Stimulated activated CD8-positive, alpha-beta memory T cell treated with anti-CD3 and anti-CD28 coated beads, Interleukin-7, amount 100 ng/mL, for 4 hours (primary cell): ENCODE measurements around the gene APP.

Source experiments
- DNase-seq, 2 donors: peaks; one replicate each; pipeline ENCODE4 v3.0.0-alpha.2; 2020; ENCODE audit warnings: low read depth in 2 of 2

APP gene

GRCh38 chr21:26067836-26068594 lies 102.6 kb downstream of the APP start:
- DNase-seq, result no peak

GRCh38 chr21:26064506-26064905 lies 106.1 kb downstream of the APP start:
- no peak for DNase-seq

- DNase-seq, result no peak
Measured at GRCh38 chr21:26061437-26061836, 109.1 kb downstream of the APP start.

- no peak for DNase-seq
Measured at GRCh38 chr21:26060335-26061115, 110.0 kb downstream of the APP start.

- no peak for DNase-seq
Measured at GRCh38 chr21:26057477-26058170, 112.9 kb downstream of the APP start.

GRCh38 chr21:26055841-26056264 lies 114.7 kb downstream of the APP start:
- DNase-seq, result no peak

- DNase-seq, result no peak
Measured at GRCh38 chr21:26055010-26055409, 115.6 kb downstream of the APP start.

- no peak for DNase-seq
Measured at GRCh38 chr21:26052057-26052456, 118.5 kb downstream of the APP start.

- DNase-seq, result no peak
Measured at GRCh38 chr21:26050857-26051256, 119.7 kb downstream of the APP start.

GRCh38 chr21:26049803-26050202 lies 120.8 kb downstream of the APP start:
- DNase-seq, result no peak

GRCh38 chr21:26047279-26047967 lies 123.1 kb downstream of the APP start:
- no peak for DNase-seq

GRCh38 chr21:26043891-26044290 lies 126.7 kb downstream of the APP start:
- no peak for DNase-seq

GRCh38 chr21:26042181-26042876 lies 128.2 kb downstream of the APP start:
- no peak for DNase-seq

GRCh38 chr21:26041431-26042180 lies 129.0 kb downstream of the APP start:
- no peak for DNase-seq

GRCh38 chr21:26036916-26037315 lies 133.7 kb downstream of the APP start:
- DNase-seq, result no peak

GRCh38 chr21:26032263-26032662 lies 138.3 kb downstream of the APP start:
- no peak for DNase-seq

GRCh38 chr21:26028183-26028582 lies 142.4 kb downstream of the APP start:
- DNase-seq, result no peak

GRCh38 chr21:26027696-26028095 lies 142.9 kb downstream of the APP start:
- DNase-seq, result no peak

GRCh38 chr21:26025536-26026512 lies 144.7 kb downstream of the APP start:
- DNase-seq, result no peak
